GM11168 (cell line): ENCODE measurements around the gene PRLR.

Source experiments
- in situ Hi-C: fragments of 300-500 bp; cut with MboI; formaldehyde crosslinking; loops from one replicate; pipeline ENCODE4 v1.12.0; 2022; ENCODE audit warnings: low sequenced_read_pairs; ENCODE audit not compliant: unreplicated experiment

The PRLR gene

DNA sequence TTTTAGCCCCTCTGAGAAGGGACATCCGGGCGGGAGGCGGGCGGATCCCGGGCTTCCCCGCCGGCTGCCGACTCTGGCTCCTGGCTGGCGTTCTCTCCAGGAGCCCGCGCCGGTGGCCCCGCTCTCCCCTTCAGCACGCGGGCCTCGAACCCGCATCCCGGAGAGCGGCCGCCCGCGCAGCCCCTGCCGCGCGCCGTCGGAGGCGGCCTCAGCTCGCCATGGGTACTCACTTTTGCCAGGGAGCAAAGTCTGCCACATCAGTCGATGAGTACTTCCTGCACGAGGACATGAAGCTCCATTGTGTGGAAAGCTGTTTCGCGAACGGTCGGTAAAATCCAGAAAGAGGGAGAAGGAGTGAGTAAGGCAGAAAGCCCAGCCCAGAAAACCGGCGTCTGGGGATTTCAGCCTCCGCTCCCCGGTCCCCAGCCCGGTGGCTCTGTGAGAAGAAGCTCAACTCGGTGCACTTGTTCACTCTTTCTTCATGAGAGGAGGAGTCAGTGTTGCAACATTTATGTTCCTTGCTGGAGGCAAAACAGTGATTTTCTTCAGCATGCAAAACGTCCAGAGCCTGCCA, at the start of gene PRLR:
PRLR (minus strand) TSS at position 450 of the 574 bp plus-strand sequence. CDS start 140,867 bp downstream, outside the sequence.
- in situ Hi-C loops: loop anchor here (25.0 kb wide), 1 partner anchor 207 kb away; no protein-coding TSS in a partner anchor

DNA sequence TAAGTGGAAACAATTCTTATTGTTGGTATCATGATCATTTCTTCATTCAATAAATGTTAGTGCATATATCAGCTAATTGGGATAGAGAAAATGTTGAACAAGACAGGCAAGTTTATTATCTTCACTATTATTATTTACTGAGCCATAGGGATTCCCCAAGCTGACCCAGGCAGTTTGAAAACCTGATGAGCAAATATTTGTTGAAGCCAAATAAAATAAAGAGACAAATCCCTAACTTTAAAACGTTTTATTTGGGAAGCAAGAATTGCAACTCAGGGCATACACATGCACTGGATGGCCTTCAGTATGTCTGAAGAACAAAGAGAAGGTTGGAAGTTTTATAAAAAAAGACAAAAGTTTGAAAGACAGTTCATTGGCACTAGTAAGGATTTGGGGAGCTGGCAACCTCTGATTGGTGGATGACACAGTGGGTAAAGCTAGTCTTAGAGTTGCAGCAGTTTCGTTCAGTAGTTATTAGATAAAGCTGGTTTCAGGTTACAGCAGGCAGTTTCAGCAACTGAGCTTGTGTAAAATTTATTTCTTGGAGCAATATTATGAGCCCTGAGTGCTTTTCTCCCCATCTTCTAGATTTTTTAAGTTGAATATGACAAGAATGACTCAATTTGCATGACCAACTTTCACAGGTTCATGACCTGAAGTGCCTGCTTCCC, 44.7 kb upstream of the PRLR start:
- in situ Hi-C loops: no loop called here

DNA sequence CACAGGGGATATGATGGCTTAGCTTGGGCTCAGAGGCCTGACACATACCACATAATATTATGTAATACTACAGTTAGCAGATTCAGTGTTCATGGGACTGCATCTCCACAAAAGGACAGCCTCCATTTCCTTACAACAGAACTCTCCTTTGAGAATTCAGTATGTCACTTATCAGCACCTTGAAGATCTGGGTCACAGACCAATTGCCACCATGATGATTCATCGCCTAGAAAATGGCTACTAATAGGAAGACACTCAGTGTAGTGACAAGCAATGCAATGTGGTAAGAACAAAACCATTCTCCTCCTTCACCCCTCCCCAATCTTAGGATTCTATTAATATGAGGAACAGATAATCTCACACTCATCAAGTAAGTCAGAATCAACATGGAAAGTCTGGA, 38.7 kb upstream of the PRLR start:
- in situ Hi-C loops: no loop called here

DNA sequence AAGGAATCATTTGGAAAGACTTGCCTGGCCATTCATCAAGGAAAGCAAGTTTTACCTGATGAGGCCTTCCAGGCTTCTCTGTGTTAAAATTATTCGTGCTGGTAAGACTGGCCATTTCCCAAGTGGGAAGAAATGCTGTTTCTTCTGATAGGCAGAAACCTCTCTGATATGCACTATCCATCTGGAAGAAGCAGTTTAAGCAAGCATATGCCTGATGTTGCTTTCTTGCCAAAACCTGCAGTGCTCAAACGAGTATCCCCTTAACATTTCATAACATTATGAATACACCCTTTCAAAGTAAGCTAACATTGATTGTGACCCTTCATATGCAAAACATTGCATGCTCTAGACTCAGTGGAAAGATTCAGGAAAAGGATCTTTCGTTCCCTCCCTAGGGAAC, 36.0 kb upstream of the PRLR start:
- in situ Hi-C loops: no loop called here

DNA sequence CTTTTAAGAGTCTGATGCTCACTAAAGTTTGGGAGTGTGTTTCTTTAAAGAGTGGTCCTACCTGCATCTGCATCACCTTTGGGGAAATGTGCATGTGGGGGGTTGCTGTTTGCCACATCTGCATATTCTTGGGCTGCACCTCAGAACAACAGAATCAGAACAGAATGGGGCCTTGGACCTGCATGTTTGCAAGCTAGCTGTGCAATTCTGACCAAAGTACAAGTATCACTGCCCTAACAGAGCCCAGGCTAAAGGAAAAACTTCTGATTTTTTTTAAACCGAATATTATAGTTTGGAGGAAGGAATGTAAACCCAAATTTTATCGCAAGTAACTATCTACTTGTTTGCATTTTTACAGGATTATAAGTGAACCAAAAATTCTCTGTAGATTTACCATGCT, 34.2 kb upstream of the PRLR start:
- in situ Hi-C loops: no loop called here

DNA sequence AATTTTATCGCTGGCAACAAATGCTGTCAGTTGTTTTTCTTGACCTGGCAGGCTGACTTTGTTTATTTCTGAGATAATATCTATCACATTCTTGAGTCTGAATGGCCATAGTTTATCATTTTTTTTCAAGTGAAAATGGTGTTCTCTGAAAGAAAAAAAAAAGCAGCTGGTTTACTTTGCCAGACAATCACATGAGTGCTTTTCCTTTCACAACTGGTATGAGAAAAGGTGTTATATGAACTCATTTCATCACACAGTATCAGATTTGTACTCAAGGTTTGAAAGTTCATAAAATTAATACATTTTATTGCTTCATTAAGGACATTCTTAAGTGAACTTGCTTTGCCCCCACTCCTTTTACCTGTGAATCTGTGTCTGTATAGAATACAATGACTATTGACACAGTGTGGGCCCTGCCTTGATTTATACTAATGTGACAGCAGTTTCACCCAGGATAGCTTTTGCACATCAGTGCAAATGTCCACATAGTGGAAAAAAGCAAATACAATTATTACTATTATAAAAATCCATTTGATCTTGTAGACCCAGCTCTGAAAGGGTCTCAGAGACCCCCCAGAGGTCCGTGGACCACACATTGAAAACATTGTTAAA, 33.1 kb upstream of the PRLR start:
- in situ Hi-C loops: no loop called here

DNA sequence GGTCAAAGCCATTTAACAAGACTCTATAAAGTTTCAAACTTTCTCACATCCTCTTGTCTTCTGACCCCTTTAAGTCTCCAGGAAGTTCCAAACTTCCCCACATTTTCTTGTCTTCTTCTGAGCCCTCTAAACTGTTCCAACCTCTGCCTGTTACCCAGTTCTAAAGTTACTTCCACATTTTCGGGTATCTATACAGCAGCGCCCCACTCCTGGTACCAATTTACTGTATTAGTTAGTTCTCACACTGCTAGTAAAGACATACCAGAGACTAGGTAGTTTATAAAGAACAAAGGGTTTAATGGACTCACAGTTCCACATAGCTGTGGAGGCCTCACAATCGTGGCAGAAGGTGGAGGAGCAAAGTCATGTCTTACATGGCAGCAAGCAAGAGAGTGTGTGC, 23.3 kb upstream of the PRLR start:
- in situ Hi-C loops: no loop called here

DNA sequence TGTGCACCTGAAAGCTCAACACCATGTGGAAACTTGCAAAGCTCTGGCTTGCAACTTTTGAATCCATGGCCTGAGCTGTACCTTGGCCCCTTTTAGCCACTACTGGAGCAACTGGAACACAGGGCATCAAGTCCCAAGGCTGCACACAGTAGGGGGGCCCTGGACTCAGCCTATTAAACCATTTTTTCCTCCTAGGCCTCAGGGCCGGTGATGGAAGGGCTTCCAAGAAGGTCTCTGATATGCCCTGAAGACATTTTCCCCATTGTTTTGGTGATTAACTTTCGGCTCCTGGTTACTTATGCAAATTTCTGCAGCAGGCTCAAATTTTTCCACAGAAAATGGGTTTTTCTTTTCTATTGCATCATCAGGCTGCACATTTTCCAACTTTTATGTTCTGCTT, 22.7 kb upstream of the PRLR start:
- in situ Hi-C loops: no loop called here

DNA sequence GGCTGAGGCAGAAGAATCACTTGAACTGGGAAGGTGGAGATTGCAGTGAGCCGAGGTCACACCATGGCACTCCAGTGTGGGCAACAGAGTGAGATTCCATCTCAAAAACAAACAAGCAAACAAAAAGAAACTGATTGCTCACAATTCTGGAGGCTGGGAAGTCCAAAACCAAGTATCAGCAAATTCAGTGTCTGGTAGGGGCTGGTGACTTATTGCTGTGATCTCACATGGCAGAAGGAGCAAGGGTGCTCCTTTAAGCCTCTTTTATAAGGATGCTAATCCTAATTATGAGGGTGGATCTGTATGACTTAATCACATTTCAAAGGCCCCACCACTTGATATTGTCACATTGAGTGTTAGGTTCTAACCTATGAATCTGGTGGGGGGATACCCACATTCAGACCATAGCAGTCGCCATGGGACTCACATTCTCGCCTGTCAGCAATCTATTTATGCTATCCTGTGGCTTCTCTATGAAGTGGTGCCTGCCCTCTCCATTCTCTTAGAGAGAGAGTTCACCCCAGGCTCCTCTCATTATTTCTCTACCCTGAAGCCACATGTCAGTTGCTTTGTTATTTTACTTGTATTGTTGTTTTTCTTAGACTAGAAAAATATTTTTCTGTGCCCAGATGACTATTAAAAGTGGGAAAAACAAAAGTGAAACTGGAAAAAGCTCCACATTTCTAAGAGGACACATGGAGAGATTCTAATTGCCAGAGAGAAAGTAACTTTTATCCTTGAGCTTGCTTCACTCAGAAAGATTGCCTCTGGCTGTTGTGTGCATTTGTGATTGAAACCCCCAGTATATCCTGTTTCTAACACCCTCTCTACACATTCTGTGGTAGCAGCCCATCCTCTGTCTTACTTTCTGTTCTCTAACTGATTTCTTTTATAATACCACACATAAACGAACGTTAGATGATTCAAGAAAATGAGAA, 18.8 kb upstream of the PRLR start:
- in situ Hi-C loops: loop anchor here (25.0 kb wide), 1 partner anchor 188 kb away; no protein-coding TSS in a partner anchor

DNA sequence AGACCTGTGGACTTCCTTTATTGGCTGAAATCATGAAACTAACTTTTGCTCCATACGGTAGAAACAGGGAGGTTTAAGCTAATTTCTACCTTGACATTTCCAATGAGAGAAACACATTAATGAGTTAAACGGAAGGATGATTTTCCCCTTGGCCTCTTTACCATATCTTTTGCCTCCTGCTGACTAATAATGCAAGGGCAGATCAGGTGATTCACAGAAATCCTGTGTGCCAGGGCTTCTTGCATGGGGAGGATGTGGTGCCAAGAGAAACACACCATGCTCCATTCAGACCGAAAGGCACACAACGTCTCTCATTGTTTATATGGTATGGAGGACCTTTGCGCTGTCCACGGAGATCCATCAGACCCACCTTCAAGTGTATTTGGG, 17.4 kb upstream of the PRLR start:
- in situ Hi-C loops: loop anchor here (25.0 kb wide), 1 partner anchor 190 kb away; no protein-coding TSS in a partner anchor

DNA sequence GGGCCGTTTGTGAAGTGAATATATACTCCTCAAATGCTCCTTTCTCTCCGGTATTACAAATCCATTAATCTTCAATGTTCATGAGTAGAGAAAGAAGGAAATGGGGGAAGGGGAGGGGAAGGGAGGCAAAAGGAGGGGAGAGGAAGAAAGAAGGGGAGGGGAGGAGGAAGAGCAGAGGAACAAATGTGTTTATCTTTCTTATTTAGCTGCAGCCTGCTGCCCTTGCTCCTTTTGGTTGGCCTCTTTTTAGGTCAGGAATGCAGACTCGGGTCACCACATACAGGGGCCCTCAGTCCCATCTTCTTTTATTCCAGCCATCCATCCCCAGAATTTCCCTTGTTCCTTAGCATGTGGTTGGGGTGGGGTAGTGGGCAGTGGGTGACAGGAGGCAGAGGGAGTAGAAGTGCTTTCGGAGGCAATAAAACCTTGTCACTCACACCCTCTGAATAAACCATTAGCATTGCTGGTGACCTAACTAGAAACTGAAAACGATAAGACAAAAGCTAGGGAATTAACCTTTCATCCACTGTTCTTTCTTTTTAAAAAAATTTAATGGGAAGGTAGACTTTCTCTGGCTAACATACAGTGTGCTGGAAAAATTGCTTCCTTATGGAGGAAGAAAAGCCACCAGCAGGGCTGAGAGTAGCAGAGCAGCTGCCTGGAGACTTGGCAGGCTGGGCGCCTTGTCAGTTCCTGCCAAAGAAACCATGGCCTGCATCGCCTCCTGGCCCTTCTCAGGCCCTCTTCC, 16.8 kb upstream of the PRLR start:
- in situ Hi-C loops: loop anchor here (25.0 kb wide), 1 partner anchor 190 kb away; no protein-coding TSS in a partner anchor

DNA sequence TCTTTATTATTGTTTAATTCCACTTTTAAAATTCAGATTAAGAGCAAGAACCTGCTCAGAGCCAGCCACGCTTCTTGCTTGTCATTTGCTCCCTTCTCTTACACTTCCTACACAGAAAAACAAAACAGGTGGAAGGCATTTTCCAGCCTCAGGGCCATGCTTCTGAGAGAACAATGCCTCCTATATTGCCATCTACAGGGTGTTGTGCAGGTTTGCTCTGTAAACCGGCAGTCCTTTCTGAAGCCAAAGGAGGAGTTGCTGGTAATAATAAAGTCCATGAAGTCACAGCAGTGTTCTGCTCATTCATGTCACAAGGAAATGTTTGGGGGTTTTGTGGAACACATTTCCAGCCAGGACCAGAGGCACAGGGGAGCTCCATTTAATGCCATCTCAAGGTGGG, 16.1 kb upstream of the PRLR start:
- in situ Hi-C loops: loop anchor here (25.0 kb wide), 1 partner anchor 191 kb away; no protein-coding TSS in a partner anchor

DNA sequence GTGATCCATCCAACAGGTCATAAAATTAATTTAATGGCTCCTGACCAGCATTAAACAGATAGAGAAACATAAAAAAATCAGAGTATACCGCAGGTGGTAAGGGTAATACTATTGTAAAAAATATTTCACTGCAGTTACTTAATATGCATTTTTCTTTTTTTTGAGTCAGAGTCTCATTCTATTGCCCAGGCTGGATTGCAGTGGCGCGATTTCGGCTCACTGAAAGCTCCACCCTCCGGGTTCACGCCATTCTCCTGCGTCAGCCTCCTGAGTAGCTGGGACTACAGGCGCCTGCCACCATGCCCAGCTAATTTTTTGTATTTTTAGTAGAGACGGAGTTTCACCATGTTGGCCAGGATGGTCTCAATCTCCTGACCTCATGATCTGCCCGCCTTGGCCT, 15.1 kb upstream of the PRLR start:
- in situ Hi-C loops: loop anchor here (25.0 kb wide), 1 partner anchor 192 kb away; no protein-coding TSS in a partner anchor

DNA sequence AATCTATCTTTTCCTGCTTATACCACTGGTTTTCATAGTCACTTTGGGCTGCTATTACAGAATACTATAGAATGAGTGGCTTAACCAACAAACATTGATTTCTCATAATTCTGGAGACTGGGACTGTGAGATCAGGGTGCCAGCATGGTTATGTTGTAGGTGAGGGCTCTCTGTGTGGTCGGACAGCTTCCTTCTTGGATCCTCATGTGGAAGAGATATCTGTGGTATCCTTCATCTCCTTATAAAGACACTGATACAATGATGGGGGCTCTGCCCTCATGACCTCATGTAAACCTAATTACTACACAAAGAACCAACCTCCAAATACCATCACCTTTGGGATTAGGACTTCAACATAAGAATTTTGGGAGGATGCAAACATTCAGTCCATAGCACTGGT, 13.9 kb upstream of the PRLR start:
- in situ Hi-C loops: loop anchor here (25.0 kb wide), 1 partner anchor 193 kb away; no protein-coding TSS in a partner anchor

DNA sequence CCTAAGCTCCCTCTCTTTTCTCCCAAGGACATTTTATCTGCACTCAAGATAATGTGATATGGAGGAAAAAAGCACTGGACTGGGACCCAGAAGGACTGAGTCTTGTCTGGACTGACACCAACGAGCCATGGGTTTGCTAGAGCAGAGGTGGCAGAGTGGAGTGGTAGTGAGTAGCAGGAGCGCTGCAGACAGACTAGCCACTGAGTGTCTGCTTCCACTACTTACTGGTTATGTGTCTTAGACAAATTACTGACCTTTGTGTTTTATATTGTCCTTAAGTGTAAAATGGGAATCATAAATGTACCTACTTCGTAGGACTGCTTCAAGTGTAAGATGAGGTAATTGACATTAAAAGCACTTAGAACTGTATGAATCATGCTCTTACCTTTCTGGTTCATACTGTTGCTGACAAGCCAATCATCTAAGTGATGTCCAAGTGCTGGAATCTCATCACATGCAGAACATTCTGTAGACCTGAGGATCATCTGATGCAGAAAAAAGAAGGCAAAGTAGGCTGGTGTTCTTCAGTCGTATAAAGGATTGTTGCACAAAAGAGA, 12.5 kb upstream of the PRLR start:
- in situ Hi-C loops: loop anchor here (25.0 kb wide), 1 partner anchor 195 kb away; no protein-coding TSS in a partner anchor

DNA sequence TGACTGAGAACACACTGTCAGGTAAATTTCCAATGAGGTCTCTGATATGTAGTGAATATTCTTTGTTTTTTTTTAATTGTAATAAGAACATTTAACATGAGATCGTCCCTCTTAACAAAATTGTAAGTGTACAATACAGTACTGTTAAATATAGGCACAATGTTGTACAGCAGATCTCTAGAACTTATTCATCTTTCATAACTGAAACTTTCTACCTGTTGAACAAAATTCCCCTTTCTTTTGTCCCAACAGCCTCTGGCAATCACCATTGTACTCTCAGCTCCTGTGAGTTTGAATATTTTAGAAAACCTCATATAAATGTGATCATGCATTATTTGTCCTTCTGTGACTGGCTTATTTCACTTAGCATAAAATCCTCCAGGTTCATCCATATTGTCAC, 10.6 kb upstream of the PRLR start:
- in situ Hi-C loops: loop anchor here (25.0 kb wide), 1 partner anchor 196 kb away; no protein-coding TSS in a partner anchor

DNA sequence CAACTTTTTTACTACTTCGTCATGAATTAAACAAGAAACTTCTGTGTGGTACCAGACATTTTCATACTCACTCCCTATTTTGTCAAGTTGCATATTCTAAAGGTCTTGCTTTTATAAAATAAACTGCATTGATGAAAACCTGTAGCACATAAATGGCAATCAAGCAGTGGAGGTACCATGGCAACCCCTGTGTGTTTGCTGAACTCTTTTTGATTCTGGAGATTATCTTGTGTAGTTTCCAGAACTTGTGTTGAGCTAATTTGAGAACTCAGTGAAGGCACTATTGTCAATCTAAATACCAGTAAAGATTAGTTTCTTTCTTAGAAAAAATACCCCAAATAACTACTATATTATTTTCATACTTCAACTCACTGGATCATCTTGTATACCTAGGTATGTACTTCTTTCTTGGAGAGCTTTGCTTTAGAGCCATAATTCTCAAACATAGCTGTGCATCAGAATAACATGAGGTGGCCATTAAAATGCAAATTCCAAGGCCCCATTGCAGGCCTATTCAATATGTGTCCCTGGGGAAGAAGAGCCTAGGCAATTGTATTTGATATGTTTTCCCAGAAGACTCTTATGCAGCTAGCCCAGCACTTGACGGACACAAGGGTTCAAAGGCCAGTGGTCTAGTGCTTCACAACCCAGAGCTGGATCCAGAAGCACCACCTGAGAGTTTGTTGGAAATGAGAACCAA, 9.8 kb upstream of the PRLR start:
- in situ Hi-C loops: loop anchor here (25.0 kb wide), 1 partner anchor 197 kb away; no protein-coding TSS in a partner anchor

DNA sequence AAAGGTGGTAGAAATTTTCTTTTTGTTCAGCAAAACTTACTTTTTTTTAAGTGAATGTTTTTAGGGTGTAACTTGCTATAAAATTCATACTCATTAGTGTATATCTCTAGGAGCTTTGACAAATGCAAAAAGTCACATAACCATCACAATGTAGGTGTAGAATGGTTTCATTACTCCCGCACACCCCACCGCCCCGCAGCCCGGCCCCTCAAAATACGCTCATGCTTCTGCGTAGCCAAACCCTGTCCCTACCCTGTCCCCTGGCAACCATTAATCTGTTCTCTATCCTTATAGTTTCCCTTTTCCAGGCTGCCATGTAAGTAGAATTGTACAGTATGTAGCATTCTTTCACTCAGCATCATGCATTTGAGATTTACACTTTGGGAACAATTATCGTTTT, 9.2 kb upstream of the PRLR start:
- in situ Hi-C loops: loop anchor here (25.0 kb wide), 1 partner anchor 198 kb away; no protein-coding TSS in a partner anchor
